SU-DHL-6 (cell line): ENCODE measurements around the gene AACS.

Source experiments
- H2AFZ ChIP-seq: fragments of 200-600 bp; sonication (generic); 2 replicates; pipeline ENCODE4 v1.6.1; 2014; ENCODE audit warnings: low read depth, mild to moderate bottlenecking, moderate library complexity, mixed read lengths, antibody characterized with exemption, low read length; ENCODE audit not compliant: severe bottlenecking
- H3F3A ChIP-seq: fragments of 200-600 bp; shearing (Covaris generic); 2 replicates; pipeline ENCODE4 v1.6.0; 2016; ENCODE audit warnings: antibody characterized with exemption, mild to moderate bottlenecking; ENCODE audit not compliant: insufficient read depth
- H3K27ac ChIP-seq: fragments of 200-600 bp; sonication (generic); 2 replicates; pipeline ENCODE4 v1.5.1; 2016; ENCODE audit warnings: low read depth, mild to moderate bottlenecking, low read length, moderate library complexity, mixed read lengths
- H3K27me3 ChIP-seq: fragments of 200-600 bp; sonication (generic), shearing (Covaris generic); 2 replicates; pipeline ENCODE4 v1.6.0; 2014; ENCODE audit warnings: mild to moderate bottlenecking, low read length
- H3K36me3 ChIP-seq: fragments of 200-600 bp; sonication (generic); 2 replicates; pipeline ENCODE4 v1.6.1; 2014; ENCODE audit warnings: mild to moderate bottlenecking, low read length, mixed read lengths
- H3K4me2 ChIP-seq: fragments of 300-600, 200-600 bp; shearing (Covaris generic), sonication (generic); 2 replicates; pipeline ENCODE4 v1.6.0; 2014; ENCODE audit warnings: low read length, low read depth, mild to moderate bottlenecking; ENCODE audit not compliant: poor library complexity, severe bottlenecking
- H3K4me3 ChIP-seq: fragments of 200-600 bp; sonication (generic); 2 replicates; pipeline ENCODE4 v1.5.1; 2014; ENCODE audit warnings: antibody characterized with exemption, low read length, mild to moderate bottlenecking, mixed read lengths; ENCODE audit not compliant: insufficient read depth, poor library complexity, severe bottlenecking
- H3K79me2 ChIP-seq: fragments of 200-600 bp; sonication (generic); 2 replicates; pipeline ENCODE4 v1.6.1; 2014; ENCODE audit warnings: mild to moderate bottlenecking, low read length, moderate library complexity; ENCODE audit not compliant: insufficient read depth
- H3K9ac ChIP-seq: fragments of 200-600 bp; sonication (generic); 2 replicates; pipeline ENCODE4 v1.7.0; 2014; ENCODE audit warnings: mild to moderate bottlenecking, low read length
- H3K9me2 ChIP-seq: fragments of 200-600 bp; sonication (generic); replicated peaks from 2 replicates; pipeline ENCODE4 v1.6.1; 2014; ENCODE audit warnings: low read length; ENCODE audit not compliant: insufficient read depth
- H3K9me3 ChIP-seq: fragments of 200-600 bp; sonication (generic); 2 replicates; pipeline ENCODE4 v1.6.1; 2014; ENCODE audit warnings: low read length, mixed read lengths; ENCODE audit not compliant: insufficient read depth
- H4K20me1 ChIP-seq: fragments of 200-600 bp; sonication (generic); 2 replicates; pipeline ENCODE4 v1.6.1; 2014; ENCODE audit warnings: low read depth, mild to moderate bottlenecking, antibody characterized with exemption, low read length, moderate library complexity, mixed read lengths
- CTCF ChIP-seq: fragments of 200-600 bp; sonication (generic); IDR thresholded peaks from one replicate; pipeline ENCODE4 v1.5.1; 2017; ENCODE audit warnings: antibody characterized with exemption, mild to moderate bottlenecking, low read length, moderate library complexity; ENCODE audit not compliant: insufficient read depth, poor library complexity, severe bottlenecking
- EZH2phosphoT487 ChIP-seq: fragments of 200-600 bp; sonication (generic), shearing (Covaris generic); conservative IDR thresholded peaks from 2 replicates; pipeline ENCODE4 v1.6.1; 2018; ENCODE audit warnings: mild to moderate bottlenecking, antibody characterized with exemption, low read length, moderate library complexity, mixed read lengths

Gene AACS

GRCh38 chr12:125023065-125023464, 42.2 kb upstream of the AACS start:
- Histone ChIP-seq H3K27ac (no peak overlapping the region), H3K27me3 (no peaks in the 10 kb centered on the region), H3F3A (peaks cover 3% of the 10 kb centered on the region), H3K4me3 (no peak overlapping the region), H2AFZ (no peak overlapping the region), H3K9me3 (no peaks in the 10 kb centered on the region), H3K9me2 (no peaks in the 10 kb centered on the region), H4K20me1 (no peaks in the 10 kb centered on the region), H3K4me2 (no peak overlapping the region), H3K36me3 (peaks cover 24% of the 10 kb centered on the region), H3K9ac (no peak overlapping the region), H3K79me2 (peaks cover 27% of the 10 kb centered on the region; the same call in 1 of the 2 replicates)
- TF ChIP-seq CTCF (no peak), EZH2phosphoT487 (no peak)

GRCh38 chr12:125024949-125025563, 40.2 kb upstream of the AACS start:
- Histone ChIP-seq H3K27ac (no peak overlapping the region), H3K4me3 (no peak overlapping the region), H4K20me1 (no peaks in the 10 kb centered on the region), H2AFZ (no peak overlapping the region), H3K9me2 (no peaks in the 10 kb centered on the region), H3K27me3 (no peaks in the 10 kb centered on the region), H3K36me3 (peaks cover 25% of the 10 kb centered on the region), H3K79me2 (peaks cover 18% of the 10 kb centered on the region), H3F3A (peaks cover 9% of the 10 kb centered on the region), H3K9ac (no peak overlapping the region), H3K4me2 (no peak overlapping the region), H3K9me3 (no peaks in the 10 kb centered on the region)
- TF ChIP-seq CTCF (no peak), EZH2phosphoT487 (no peak)

- peaks cover 12% of the 10 kb centered on the region for H3K79me2 ChIP-seq
- no peak overlapping the region for H3K27ac ChIP-seq
- H3K27me3 ChIP-seq: no peaks in the 10 kb centered on the region
- no peaks in the 10 kb centered on the region for H4K20me1 ChIP-seq
- TF ChIP-seq EZH2phosphoT487 (no peak), CTCF (no peak)
- no peaks in the 10 kb centered on the region for H3K9me3 ChIP-seq
- H2AFZ ChIP-seq: no peak overlapping the region
- H3F3A ChIP-seq: peaks cover 13% of the 10 kb centered on the region
- no peak overlapping the region for H3K9ac ChIP-seq
- H3K9me2 ChIP-seq: no peaks in the 10 kb centered on the region
- H3K4me3 ChIP-seq: no peak overlapping the region
- H3K4me2 ChIP-seq: no peak overlapping the region
- H3K36me3 ChIP-seq: peaks cover 32% of the 10 kb centered on the region
Observed at GRCh38 chr12:125025606-125026235, 39.5 kb upstream of the AACS start.
